Hematopoietic multipotent progenitor cell treated with erythropoietin and hydrocortisone succinate and interleukin-3 and kit ligand, for 15 days (in vitro differentiated cells): ENCODE data around the gene MRNIP.

Source experiments
- DNase-seq: peaks from one replicate; pipeline ENCODE4 v3.0.0-alpha.2; 2015; ENCODE audit warnings: low spot score

The MRNIP gene

DNA sequence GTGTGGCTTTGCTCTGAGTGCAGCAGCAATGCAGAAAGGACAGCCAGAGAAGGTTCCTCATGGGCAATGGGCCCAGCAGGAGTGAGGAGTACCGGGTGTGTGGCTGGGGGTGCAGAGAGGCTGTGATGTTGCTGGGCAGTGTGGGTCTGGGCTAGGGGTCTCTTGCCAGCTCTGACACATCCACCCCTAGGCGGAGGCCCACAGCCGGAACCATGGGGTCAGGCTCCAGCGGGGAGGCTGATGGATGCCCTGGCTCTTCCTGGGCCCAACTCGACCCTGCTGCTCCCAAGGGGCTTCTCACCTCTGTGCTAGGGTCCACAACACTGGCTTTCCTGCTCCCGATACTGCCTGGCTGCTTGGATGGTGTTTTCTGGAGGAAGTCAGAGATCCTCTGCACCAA is 29.2 kb upstream of the MRNIP start:
- DNase-seq: no peak

DNA sequence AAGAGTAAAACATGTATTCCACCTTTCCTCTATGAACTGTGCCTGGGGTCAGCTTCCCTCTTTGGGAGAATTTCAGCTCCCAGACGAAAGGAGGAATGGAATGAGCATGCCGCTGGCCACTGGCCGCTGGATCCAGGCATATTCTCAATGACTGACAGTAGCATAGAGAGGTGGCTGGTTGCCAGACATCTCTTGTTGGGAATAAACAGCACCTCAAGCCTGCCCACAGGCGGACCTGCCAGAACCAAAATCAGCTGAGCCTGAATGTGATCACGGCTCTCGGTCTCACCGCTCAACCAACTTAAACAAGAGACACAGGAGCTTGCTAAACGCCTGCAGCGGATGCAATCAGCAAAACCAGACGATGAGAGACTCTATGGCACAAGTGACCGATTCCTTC is 28.5 kb upstream of the MRNIP start:
- DNase-seq: no peak

DNA sequence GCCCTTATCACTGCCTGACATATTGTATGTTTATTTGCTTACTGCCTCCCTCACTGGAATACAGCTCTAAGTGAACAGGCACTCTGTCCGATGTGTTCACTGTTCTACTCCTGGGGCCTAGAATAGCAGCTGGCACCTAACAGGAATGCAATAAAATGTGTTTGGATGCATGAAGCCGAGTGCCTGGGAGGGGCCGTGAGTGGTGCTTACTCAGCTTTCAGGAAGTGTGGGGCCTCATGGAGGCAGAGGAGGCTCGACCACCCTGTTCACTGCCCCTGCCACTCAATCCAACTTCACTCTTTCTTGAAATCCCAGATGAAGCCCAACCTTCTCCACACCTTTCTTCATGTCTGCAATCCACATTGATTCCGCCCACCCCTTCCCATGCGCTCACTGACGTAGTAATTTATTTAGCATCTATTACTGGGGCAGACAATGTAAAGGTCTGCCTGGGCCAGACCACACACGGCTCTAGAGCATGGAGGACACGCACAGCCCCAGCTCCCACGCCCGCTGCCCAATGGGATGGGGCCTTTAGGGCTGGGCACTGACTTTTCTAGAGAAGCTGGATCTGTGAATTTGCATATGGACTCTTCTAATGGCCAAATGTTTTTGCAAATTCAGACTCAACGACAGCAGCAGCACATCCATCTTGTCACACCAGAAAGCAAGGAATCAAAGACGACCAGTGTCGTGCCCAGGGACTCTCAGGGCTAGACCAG is 27.7 kb upstream of the MRNIP start:
- DNase-seq: no peak

DNA sequence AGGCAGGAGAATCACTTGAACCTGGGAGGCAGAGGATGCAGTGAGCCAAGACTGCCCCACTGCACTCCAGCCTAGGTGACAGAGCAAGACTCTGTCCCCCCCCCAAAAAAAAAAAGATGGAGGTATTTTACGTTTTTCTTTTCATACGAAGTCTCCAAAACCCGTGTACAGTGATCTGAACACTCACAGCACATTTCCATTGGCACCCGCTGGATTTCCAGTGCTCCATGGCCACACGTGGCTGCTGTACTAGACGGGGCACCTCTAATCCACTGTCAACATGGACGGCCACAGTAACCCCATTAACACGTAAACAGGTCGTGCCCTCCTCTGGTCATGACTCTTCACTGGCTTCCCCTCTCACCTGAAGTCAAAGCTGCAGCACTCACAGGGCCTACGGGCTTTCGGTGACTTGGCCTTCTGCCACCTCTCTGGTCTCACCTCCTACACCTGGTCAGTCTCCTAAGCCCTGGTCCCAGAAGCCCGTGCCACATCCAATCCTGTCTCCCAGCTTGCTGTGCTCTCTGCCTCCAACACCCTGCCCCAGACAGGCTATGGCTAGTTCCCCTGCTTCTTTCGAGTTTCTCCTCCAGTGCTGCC is 27.0 kb upstream of the MRNIP start:
- no peak for DNase-seq

DNA sequence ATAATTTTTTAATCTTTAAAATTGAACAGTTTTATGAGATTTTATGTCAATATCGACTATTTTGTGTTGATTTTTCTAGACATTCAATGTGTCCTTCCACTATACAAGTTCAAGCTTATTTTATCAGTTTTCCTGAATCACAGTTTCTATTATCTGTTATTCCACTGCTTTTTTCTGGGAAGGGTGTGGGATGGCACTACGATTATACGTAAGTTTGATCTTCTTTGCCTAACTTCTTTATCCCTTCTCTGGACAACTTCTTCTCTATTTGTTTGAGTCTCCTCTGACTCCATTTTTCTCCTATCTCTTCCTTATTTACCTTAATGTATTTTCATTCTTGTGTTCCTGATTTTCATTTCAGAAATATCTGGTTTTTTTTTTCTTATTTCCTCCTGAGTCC is 24.5 kb upstream of the MRNIP start:
- DNase-seq: no peak

DNA sequence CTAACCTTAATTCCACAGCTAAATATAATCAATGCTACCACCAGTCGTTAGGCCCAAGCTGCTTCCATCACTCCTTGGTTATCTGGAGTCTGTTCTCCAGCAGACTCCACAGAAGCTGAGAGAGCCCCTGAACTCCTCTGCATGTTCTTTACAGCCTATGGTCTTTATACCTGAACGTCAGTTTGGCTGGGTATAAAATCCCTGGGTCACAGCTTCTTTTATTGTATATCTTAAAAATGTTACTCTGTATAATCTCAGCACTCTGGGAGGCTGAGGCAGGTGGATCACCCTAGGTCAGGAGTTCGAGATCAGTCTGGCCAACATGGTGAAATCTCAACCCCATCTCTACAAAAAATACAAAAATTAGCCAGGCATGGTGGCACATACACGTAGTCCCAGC is 23.7 kb upstream of the MRNIP start:
- DNase-seq: no peak

DNA sequence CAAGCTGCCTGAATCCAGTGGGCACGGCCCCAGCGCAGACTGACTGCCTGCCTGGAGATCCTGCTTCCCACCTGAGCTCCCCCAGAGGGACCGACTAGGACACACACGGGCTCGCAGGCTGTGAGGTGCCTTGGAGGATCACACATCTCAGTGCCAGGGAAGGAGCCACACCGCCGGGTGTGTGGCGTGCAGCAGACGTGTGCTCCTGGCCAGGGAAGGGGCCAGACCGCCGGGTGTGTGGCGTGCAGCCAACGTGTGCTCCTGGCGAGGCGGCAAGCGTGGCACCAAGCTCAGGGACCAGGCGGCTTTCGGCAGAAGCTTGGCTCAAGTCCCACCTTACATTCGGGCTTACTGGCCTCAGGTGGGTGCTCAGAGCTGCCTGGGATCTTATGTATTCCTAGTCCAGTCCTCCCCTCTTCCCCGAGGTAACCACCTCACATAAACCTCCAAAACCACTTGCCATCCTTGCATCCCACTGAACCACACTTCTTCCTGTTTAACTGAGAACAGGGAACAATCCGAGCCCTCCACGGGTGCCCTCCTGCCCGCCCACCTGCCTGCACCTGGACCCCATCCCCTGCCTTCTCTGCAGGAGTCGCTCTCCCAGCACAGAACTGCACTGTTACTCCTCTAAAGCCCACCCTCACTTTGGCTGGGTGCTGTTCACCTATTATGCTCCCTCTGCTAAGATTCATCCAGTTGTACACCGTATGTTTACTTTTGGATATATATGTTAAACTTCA is 22.4 kb upstream of the MRNIP start:
- no peak for DNase-seq

DNA sequence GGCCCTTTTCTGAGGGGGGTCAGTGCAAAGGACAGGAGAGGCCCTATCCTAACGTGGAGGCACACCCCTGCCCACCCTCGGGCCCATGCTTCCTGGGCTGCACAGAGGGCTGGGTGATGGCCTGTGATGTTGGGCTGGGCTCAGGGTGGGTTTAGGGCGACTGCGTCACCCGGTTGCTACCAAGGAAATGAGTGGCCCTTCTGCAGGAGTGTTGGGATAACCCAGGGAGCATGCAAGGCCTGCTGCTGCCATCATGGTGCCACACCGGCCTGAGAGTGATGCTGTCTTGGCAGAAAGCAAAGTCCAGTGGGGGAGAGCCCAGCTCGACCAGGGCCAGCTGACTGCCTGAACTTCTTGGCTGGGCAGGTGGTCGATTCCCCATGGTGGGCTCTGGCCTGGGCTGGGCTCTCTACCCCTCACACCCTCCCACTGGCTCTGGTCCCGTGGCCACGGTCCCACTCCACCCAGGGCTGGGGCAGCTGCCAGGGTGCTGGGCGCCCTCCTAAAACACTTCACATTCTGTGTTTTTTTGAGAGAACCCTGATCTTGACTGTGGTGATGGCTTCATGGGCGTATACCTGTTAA is 21.5 kb upstream of the MRNIP start:
- no peak for DNase-seq

DNA sequence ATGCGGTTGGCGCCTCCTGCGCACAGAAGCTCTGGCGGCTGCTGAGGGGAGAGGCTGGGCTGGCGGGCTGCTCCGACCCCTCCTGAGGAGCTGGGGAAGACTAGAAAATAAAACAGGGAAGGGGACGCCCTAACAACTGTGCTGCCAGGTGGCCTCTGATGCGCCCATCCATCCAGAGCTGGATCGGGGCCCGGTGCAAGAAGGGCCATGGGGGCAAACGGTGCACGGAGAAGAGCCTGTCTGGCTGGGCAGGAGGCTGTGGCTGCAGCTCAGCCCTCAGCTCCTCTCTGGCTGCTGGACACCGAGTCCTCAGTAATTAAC is 21.0 kb upstream of the MRNIP start:
- no peak for DNase-seq

DNA sequence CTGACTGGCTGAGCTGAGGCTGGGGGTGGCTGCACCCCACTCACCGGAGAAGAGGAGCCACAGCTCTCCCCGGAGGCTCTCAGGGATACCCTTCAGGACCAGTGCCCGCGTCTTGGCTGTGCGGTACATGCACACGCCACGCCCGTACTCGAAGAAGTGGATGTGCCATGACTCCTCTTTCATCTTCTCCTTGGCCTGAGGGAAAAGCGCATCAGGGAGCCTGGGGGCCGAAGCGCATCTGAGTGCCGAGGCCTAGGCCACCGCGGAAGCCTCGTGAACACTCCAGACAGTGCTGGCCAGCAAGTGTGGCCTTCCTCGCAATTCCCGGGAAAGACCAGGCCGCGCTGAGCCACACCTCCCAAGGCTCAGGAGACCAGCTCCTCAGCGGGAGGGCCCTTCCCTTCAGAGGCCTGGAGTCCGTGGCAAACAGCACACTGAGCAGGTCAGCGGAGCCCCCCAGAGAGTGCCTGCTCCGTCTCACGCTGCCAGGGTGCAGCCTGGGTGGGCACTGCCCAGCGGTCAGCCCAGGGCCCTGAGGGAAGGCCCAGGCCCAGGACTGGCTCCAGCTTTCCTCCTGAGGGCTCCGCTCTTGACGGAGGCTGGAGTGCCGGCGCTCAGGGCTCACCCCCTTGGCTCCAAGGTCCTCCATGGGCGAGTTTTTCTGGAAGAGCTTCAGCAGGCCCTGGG is 20.5 kb upstream of the MRNIP start:
- no peak for DNase-seq

DNA sequence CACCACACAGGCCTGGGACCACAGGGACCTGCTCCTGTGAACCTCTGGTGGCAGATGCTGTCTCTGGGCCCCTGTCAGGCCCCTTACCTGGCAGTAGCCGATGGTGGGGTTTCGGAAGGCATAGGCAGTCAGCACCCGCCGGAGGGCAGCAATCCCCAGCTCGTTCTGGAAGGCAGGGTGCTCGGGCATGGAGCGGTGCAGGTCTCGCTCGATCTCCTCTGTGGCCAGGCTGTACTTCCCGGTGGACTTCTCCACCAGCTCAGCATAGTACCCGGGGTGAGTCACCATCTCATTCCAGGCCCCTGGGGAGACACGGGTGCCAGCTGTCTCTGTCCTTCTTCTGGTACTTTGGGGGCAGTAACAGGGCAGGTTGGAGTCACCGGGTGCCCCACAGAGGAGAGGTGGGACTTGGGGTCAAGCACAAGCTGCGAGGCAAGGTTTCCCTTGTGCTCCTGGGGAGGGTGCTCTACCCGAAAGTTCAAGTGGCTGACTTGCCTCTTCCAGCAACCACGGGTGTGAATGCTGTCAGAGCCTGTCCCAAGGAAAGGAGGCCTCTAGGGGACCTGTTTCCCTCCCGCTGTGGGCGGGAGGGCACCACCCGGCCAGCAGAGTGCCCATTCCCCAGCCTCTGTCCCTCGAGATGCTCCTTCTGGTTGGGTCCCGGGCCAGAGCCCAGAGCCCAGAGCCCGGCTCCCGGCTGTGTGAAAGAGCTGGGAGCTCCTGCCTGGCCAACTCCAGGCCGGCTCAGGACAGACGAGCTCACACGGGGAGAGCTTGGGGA is 19.8 kb upstream of the MRNIP start:
- DNase-seq: no peak

DNA sequence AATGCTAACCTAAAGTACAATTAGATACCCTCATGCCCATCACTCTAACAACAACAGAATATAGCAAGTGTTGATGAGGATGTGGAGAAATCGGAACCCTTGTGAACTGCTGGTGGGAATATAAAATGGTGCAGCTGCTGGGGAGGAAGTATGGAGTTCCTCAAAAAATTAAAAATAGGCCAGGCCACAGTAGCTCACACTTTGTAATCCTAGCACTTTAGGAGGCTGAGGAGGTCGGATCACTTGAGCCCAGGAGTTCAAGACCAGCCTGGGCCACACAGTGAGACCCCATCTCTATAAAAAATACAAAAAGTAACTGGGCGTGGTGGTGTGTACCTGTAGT is 18.0 kb upstream of the MRNIP start:
- DNase-seq: no peak

DNA sequence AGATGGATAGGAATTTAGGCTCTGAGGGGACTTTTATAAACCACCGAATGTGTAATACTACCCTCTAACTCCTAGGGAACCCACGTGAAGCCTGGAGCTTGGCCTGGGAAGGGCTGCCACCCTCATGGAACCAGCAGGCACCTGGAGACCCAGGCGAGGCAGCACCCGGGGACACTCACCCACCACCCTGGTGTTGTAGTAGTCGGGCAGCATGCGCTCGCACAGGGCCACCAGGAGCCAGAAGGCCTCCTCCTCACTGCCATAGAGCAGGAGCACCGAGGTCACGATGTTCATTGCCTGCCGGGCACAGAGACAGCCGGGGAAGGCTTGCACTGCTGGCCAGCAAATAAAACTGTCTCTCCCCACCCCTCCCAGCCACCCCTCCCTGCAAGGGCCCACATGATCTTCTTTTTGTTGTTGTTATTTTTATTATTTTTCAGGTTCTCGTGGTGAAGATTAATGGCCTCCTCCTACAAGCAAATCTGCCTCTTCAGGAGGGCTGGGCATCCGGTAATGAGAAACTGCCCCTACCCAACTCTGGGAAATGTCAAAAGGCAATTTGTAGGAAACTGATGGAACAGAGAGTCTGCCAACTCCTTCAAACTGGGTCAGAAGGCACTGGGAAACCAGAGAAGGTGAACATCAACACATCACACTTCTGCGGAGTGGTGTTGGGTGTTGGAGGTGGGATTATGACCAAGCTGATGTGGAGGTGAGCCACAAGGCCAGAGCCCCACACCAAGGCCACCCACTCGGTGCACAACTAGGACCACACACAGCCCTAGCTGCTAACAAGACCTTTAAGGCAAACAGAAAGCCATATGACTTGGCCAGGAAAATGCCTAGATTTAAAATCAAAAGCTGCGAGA is 17.4 kb upstream of the MRNIP start:
- no peak for DNase-seq

DNA sequence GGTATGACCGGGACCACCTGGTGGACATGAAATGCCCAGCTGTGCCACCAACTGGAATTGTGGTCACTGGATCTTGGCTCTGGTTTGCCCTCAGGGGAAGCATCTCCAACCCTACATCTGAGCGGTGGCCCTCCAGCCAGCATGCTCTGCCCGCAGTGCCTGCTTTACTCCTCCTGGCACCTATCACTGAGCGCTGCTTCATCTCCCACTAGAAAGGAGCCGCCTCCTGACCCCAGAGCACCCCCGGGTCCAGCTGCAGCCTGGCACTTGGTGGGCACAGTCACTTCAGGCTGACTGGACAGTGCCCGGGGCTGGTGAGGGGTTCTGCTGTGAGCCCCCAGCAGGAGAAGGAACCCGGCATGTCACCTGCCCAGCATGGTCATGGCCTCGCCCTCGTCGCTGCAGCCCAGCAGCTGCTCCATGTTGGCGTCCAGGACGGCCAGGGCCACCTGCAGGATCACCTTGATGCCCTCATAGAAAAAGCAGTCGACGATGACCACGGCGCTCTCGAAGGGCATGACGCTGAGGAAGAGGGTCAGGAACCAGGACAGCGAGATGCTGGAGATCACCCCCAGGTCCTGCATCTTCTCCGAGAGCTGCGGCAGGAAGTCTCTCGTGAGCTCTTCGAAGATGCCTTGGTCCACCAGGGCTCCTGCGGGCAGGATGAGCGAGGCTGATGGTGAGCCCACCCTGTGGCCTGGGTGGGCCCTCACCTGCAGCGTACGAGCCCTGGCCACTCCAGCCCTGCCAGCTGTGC is 16.1 kb upstream of the MRNIP start:
- DNase-seq: no peak

DNA sequence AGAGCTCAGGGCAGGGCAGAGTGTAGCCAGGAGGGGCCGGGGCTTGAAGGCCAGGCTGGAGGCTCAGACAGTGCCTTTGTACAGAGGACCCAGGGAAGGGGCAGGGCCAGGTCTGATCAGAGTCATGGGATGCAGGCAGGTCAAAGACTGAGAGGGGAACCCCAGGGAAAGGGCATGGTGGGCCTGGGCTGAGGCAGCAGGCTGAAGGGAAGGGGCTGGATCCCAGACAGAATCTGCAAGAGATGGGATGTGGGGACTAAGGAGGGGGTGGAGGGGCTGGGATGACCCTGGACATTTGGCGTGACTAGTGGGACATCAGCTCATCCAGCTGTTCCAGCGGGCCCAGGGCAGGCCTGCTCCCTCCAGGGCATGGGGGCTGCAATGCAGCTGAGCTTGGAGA is 15.5 kb upstream of the MRNIP start:
- DNase-seq: no peak

DNA sequence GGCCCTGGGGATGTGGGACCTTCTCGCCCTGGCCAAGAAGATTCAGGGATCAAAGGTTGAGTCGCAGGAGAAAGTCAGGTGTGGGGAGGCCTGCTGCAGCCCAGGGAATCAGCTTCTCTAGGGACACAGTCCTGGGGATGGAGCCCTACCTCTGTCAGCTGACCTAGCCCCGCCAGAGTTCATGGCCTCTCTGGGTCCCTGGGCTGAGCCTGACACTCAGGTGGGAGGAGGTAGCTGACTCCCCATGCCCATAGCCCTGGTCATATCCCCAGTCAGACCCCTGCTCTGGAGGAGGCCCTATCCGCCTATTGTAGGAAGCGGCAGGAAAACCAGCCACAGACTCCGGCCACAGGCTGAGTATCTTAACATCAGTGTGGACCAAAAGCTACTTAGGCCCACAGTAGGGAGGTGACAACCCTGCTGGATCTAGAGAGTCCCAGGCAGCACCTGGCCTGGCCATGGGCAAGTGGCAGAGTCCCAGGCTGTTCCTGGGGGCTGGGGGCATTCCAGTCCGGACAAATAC is 15.0 kb upstream of the MRNIP start:
- no peak for DNase-seq

DNA sequence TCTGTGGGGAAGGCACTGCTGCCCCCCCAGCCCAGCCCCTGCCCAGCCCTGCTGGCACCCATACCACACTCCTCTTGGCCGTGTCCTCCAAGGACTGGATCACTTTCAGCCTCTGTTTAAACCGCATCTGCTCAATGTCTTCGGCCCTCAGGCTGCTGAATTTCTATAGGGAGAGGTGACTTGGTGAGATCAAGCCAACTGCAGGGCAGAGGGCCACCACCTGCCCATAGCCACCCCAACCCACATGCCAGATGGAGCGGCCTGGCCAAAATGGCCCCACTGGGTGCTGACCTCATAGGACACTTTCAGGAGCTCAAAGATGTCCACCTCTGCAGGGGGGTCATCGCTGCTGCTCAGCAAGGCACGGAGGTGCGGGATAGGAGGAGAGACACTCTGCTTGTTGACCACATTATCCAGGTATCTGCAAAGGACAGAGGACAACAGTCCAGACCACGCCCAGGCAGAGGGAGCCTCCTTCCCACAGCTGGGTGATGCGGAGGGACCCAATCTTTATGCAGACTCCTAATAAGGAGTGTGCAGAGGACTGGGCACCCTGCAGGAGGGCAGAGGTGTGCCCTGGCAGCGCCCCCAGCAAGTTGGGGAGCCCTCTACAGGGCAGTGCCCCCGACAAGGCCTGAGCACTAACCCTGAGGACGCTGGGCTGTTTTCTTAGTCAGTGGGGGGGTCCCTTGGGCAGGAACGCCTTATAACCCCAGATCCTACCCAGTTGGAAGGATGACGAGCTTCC is 14.4 kb upstream of the MRNIP start:
- DNase-seq: no peak

DNA sequence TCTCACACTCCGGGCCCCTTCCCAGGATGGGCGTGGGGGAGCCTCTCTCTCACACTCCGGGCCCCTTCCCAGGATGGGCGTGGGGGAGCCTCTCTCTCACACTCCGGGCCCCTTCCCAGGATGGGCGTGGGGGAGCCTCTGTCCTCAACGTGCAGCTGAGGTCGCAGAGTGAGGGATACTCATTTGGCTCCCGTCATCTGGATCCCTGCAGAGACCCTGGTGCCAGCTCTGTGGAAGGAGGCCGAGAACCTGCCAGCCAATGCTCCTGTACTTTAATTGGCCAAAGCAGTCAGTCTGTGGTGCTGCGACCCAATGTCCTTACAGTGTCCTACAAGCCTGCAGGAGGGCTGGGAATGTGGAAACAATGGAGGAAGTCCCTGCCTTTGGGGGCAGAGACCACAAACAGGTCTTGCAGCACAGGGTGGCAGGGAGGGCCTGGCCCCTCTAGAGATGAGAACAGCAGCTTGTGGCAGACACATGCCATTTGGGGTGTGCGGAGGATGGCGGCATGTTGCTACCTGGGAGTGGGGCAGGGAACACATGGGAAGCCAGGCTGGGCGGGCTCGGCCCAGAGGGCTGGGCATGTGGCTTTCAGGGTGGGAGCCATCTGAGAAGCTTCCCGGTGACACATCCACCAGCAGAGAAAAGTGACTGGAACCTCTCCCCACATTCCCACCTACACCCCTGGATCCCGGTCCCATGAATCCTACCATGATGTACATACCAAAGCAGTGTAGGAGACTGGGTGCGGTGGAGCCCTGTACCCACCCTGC is 13.6 kb upstream of the MRNIP start:
- DNase-seq: no peak
